CD8-positive, alpha-beta memory T cell (primary cell): ENCODE measurements around the gene HNRNPD. TPM values are rescaled to one million over a fixed set of nuclear protein-coding genes. Genes with fewer than 3 reads are reported as not detected.
"Not testable (repeated sequence)": the region's sequence is repeated elsewhere in the genome, so short reads cannot be mapped to it uniquely, and the experiment has no call there.

Source experiments
- CTCF ChIA-PET: fragments of 350-600 bp; sonication (Branson Sonifier 250); formaldehyde crosslinking; loops from one replicate; lab custom pipeline; 2021; ENCODE audit warnings: antibody characterized with exemption; lab: Charles Lee
- POLR2A ChIA-PET: fragments of 350-600 bp; sonication (Branson Sonifier 250); formaldehyde crosslinking; loops from one replicate; lab custom pipeline; 2021; ENCODE audit warnings: antibody characterized with exemption; lab: Charles Lee
- DNase-seq, 5 donors: peaks; one replicate each; pipeline versions ENCODE4 v3.0.0 to v3.0.0-alpha.2; 2020 to 2022; ENCODE audit warnings: mixed read lengths in 1 of 5
- H3K27ac ChIP-seq: one replicate; pipeline ENCODE4 v1.7.0; 2013; ENCODE audit warnings: low read depth, mild to moderate bottlenecking, low read length, moderate library complexity
- H3K27me3 ChIP-seq: 2 replicates; pipeline ENCODE4 v1.7.0; 2013; ENCODE audit warnings: low read length, mild to moderate bottlenecking; ENCODE audit not compliant: insufficient read depth, poor library complexity, severe bottlenecking
- H3K36me3 ChIP-seq: 2 replicates; pipeline ENCODE4 v1.7.0; 2013; ENCODE audit warnings: mild to moderate bottlenecking, low read length, moderate library complexity; ENCODE audit not compliant: insufficient read depth
- H3K4me1 ChIP-seq: 2 replicates; pipeline ENCODE4 v1.7.0; 2013; ENCODE audit warnings: mild to moderate bottlenecking, low read length, moderate library complexity; ENCODE audit not compliant: insufficient read depth
- H3K4me3 ChIP-seq: 2 replicates; pipeline ENCODE4 v1.7.0; 2013; ENCODE audit warnings: mild to moderate bottlenecking, low read length
- H3K9me3 ChIP-seq: 2 replicates; pipeline ENCODE4 v1.7.0; 2013; ENCODE audit warnings: mild to moderate bottlenecking, low read length
- H3K27ac Mint-ChIP-seq, 8 donors: one replicate each; pipeline ENCODE4 v1.8.0; 2020 to 2021; ENCODE audit warnings: mixed read lengths in 8 of 8, mild to moderate bottlenecking in 6 of 8, inconsistent platforms in 3 of 8, moderate library complexity in 3 of 8
- H3K27me3 Mint-ChIP-seq, 2 donors: one replicate each; pipeline ENCODE4 v1.8.0; 2020 to 2021; ENCODE audit warnings: mixed read lengths in 2 of 2, mild to moderate bottlenecking in 1 of 2, moderate library complexity in 1 of 2
- H3K36me3 Mint-ChIP-seq, 3 donors: one replicate each; pipeline ENCODE4 v1.8.0; 2020 to 2021; ENCODE audit warnings: mixed read lengths in 3 of 3, inconsistent platforms in 1 of 3, mild to moderate bottlenecking in 1 of 3
- H3K4me1 Mint-ChIP-seq, 3 donors: one replicate each; pipeline ENCODE4 v1.8.0; 2020 to 2021; ENCODE audit warnings: mixed read lengths in 3 of 3, inconsistent platforms in 1 of 3, mild to moderate bottlenecking in 1 of 3
- H3K4me3 Mint-ChIP-seq, 7 donors: one replicate each; pipeline ENCODE4 v1.8.0; 2020 to 2021; ENCODE audit warnings: mixed read lengths in 7 of 7, mild to moderate bottlenecking in 6 of 7, moderate library complexity in 4 of 7, inconsistent platforms in 2 of 7
- H3K9me3 Mint-ChIP-seq, 5 donors: one replicate each; pipeline ENCODE4 v1.8.0; 2020 to 2022; ENCODE audit warnings: mixed read lengths in 5 of 5, mild to moderate bottlenecking in 3 of 5, moderate library complexity in 2 of 5, inconsistent platforms in 1 of 5
- polyA plus RNA-seq: library from polyadenylated mRNA; unstranded; fragments of 300-500 nt; fragmentation: Illumina TruSeq; gene quantifications from one replicate; pipeline ENCODE4 v1.2.3, GENCODE V29; 2021
- total RNA-seq, 2 experiments: library from RNA; stranded (reverse); gene quantifications; one replicate each; pipeline ENCODE4 v1.2.3, GENCODE V29; 2021

HNRNPD gene
- total RNA-seq, result 100 to 1,000 TPM; 452 to 475 TPM
- polyA plus RNA-seq, result 271 TPM

GRCh38 chr4:82373816-82374625 is at the start of gene HNRNPD:
HNRNPD (minus strand) TSS chr4:82373991; CDS start chr4:82373678, 313 bp downstream.
- H3K9me3 ChIP-seq, result no peaks in the 10 kb centered on the region
- Mint-ChIP-seq H3K36me3 (peaks cover 0 to 49% (median 8%) of the 10 kb centered on the region in 3 donors), H3K4me1 (peaks cover 44 to 62% (median 59%) of the 10 kb centered on the region in 3 donors), H3K9me3 (no peaks in the 10 kb centered on the region), H3K27me3 (peaks cover 0 to 11% of the 10 kb centered on the region in 2 donors), H3K4me3 (peak within 1 kb of the TSS; percentile 94 to 99 (median 98)), H3K27ac (peak within 1 kb of the TSS; percentile 96 to 100 (median 99))
- H3K27ac ChIP-seq, result peak within 1 kb of the TSS; percentile 92
- CTCF ChIA-PET, result interaction anchor here (0.6 to 1.9 kb wide), 8 partner anchors 8 to 89 kb away, joined by 3 to 16 read pairs (median 4); partner anchors contain the start of gene HNRNPDL
- H3K4me3 ChIP-seq, result peak within 1 kb of the TSS; percentile 78
- peaks cover 46% of the 10 kb centered on the region for H3K4me1 ChIP-seq
- POLR2A ChIA-PET, result interaction anchor here (0.5 to 3.2 kb wide), 13 partner anchors 10 to 911 kb away, joined by 3 to 102 read pairs (median 4); partner anchors contain the start of genes COPS4, COQ2, ENOPH1 and HNRNPDL
- peak; percentile 82 to 96 (median 93) for DNase-seq
- H3K27me3 ChIP-seq, result no peaks in the 10 kb centered on the region
- peaks cover under 1% of the 10 kb centered on the region for H3K36me3 ChIP-seq

- H3K4me3 ChIP-seq, result no peak overlapping the region
- no peak overlapping the region for H3K27ac ChIP-seq
- Mint-ChIP-seq H3K4me3 (no peak overlapping the region), H3K36me3 (peaks cover 12 to 54% (median 30%) of the 10 kb centered on the region in 3 donors), H3K9me3 (no peaks in the 10 kb centered on the region), H3K27me3 (peaks cover 0 to 6% of the 10 kb centered on the region in 2 donors), H3K4me1 (peaks cover 35 to 53% (median 47%) of the 10 kb centered on the region in 3 donors), H3K27ac (peak overlapping the region in 3 of 8 donors; percentile 1 to 97 (median 8))
- ChIA-PET POLR2A (interaction anchor here (1.6 kb wide), 1 partner anchor 49 kb away, joined by 5 read pairs; the partner anchor contains the start of gene HNRNPD), CTCF (no interaction called here)
- no peaks in the 10 kb centered on the region for H3K9me3 ChIP-seq
- no peaks in the 10 kb centered on the region for H3K27me3 ChIP-seq
- DNase-seq, result no peak
- peaks cover 49% of the 10 kb centered on the region for H3K36me3 ChIP-seq
- H3K4me1 ChIP-seq, result peaks cover 24% of the 10 kb centered on the region
These were observed 48.8 kb upstream of the HNRNPD start for GRCh38 chr4:82422616-82423015.

GRCh38 chr4:82421796-82422560 is 48.2 kb upstream of the HNRNPD start:
- DNase-seq, result no peak
- ChIA-PET POLR2A (interaction anchor here (1.6 kb wide), 1 partner anchor 48 kb away, joined by 5 read pairs; the partner anchor contains the start of gene HNRNPD), CTCF (no interaction called here)
- Mint-ChIP-seq H3K9me3 (no peaks in the 10 kb centered on the region), H3K4me1 (peaks cover 28 to 46% (median 40%) of the 10 kb centered on the region in 3 donors), H3K4me3 (no peak overlapping the region), H3K36me3 (peaks cover 12 to 49% (median 26%) of the 10 kb centered on the region in 3 donors), H3K27me3 (peaks cover 2 to 10% of the 10 kb centered on the region in 2 donors), H3K27ac (peak overlapping the region in 4 of 8 donors; percentile 1 to 97 (median 26))
- Histone ChIP-seq H3K27ac (no peak overlapping the region), H3K36me3 (peaks cover 45% of the 10 kb centered on the region), H3K9me3 (no peaks in the 10 kb centered on the region), H3K4me1 (peaks cover 17% of the 10 kb centered on the region), H3K4me3 (no peak overlapping the region), H3K27me3 (no peaks in the 10 kb centered on the region)

GRCh38 chr4:82419451-82419850 is 45.7 kb upstream of the HNRNPD start:
- Histone ChIP-seq H3K27me3 (no peaks in the 10 kb centered on the region), H3K4me3 (no peak overlapping the region), H3K36me3 (peaks cover 21% of the 10 kb centered on the region), H3K4me1 (no peaks in the 10 kb centered on the region), H3K9me3 (no peaks in the 10 kb centered on the region), H3K27ac (no peak overlapping the region)
- ChIA-PET CTCF (interaction anchor here (1.0 to 2.0 kb wide), 3 partner anchors 10 to 281 kb away, joined by 3 to 9 read pairs (median 3); no protein-coding TSS in a partner anchor), POLR2A (interaction anchor here (0.9 to 2.1 kb wide), 3 partner anchors 10 to 45 kb away, joined by 3 to 7 read pairs (median 5); partner anchors contain the start of gene HNRNPD)
- no peak for DNase-seq
- peaks cover 0 to 2% (median 0%) of the 10 kb centered on the region in 5 donors for H3K9me3 Mint-ChIP-seq
- peaks cover 7 to 27% of the 10 kb centered on the region in 2 donors for H3K27me3 Mint-ChIP-seq
- no peak overlapping the region for H3K4me3 Mint-ChIP-seq
- H3K4me1 Mint-ChIP-seq, result peaks cover 16 to 33% (median 21%) of the 10 kb centered on the region in 3 donors
- H3K36me3 Mint-ChIP-seq, result peaks cover 6 to 23% (median 13%) of the 10 kb centered on the region in 3 donors
- H3K27ac Mint-ChIP-seq, result peak overlapping the region in 1 of 8 donors; percentile 54

GRCh38 chr4:82415922-82416365 is 42.2 kb upstream of the HNRNPD start:
- Mint-ChIP-seq H3K9me3 (peaks cover 0 to 2% (median 0%) of the 10 kb centered on the region in 5 donors), H3K36me3 (peaks cover 0 to 9% (median 0%) of the 10 kb centered on the region in 3 donors), H3K27me3 (peaks cover 10 to 33% of the 10 kb centered on the region in 2 donors), H3K4me1 (peaks cover 4 to 18% (median 10%) of the 10 kb centered on the region in 3 donors), H3K4me3 (peak overlapping the region in 4 of 7 donors; percentile 26 to 48 (median 38)), H3K27ac (peak overlapping the region in 1 of 8 donors; percentile 44)
- ChIA-PET CTCF (interaction anchor here (1.1 kb wide), 1 partner anchor 14 kb away, joined by 3 read pairs; no protein-coding TSS in a partner anchor), POLR2A (interaction anchor here (0.6 to 1.8 kb wide), 2 partner anchors 13 to 79 kb away, joined by 5 to 6 read pairs; no protein-coding TSS in a partner anchor)
- Histone ChIP-seq H3K27ac (no peak overlapping the region), H3K9me3 (no peaks in the 10 kb centered on the region), H3K36me3 (no peaks in the 10 kb centered on the region), H3K4me3 (no peak overlapping the region), H3K4me1 (no peaks in the 10 kb centered on the region), H3K27me3 (no peaks in the 10 kb centered on the region)
- DNase-seq, result no peak

GRCh38 chr4:82415061-82415460 is 41.3 kb upstream of the HNRNPD start:
- peaks cover 4 to 13% (median 6%) of the 10 kb centered on the region in 3 donors for H3K4me1 Mint-ChIP-seq
- not testable (repeated sequence) for H3K4me1 ChIP-seq, H3K36me3 ChIP-seq, H3K9me3 ChIP-seq, H3K4me3 Mint-ChIP-seq, H3K4me3 ChIP-seq, H3K27ac ChIP-seq, H3K9me3 Mint-ChIP-seq, H3K27me3 ChIP-seq, H3K36me3 Mint-ChIP-seq, DNase-seq, H3K27ac Mint-ChIP-seq
- ChIA-PET CTCF (interaction anchor here (1.1 kb wide), 1 partner anchor 14 kb away, joined by 3 read pairs; no protein-coding TSS in a partner anchor), POLR2A (interaction anchor here (0.6 to 1.8 kb wide), 2 partner anchors 14 to 40 kb away, joined by 4 to 6 read pairs; no protein-coding TSS in a partner anchor)
- peaks cover 10 to 33% of the 10 kb centered on the region in 2 donors for H3K27me3 Mint-ChIP-seq

- H3K4me1 ChIP-seq, result no peaks in the 10 kb centered on the region
- no peak overlapping the region for H3K4me3 Mint-ChIP-seq
- H3K27me3 ChIP-seq, result peaks cover 4% of the 10 kb centered on the region
- H3K36me3 ChIP-seq, result no peaks in the 10 kb centered on the region
- H3K27ac Mint-ChIP-seq, result no peak overlapping the region
- peaks cover 2 to 28% of the 10 kb centered on the region in 2 donors for H3K27me3 Mint-ChIP-seq
- no peak for DNase-seq
- H3K9me3 Mint-ChIP-seq, result no peaks in the 10 kb centered on the region
- H3K4me1 Mint-ChIP-seq, result peaks cover 0 to 3% (median 0%) of the 10 kb centered on the region in 3 donors
- peaks cover 0 to 1% (median 0%) of the 10 kb centered on the region in 3 donors for H3K36me3 Mint-ChIP-seq
- no peaks in the 10 kb centered on the region for H3K9me3 ChIP-seq
- ChIA-PET POLR2A (no interaction called here), CTCF (no interaction called here)
- H3K27ac ChIP-seq, result no peak overlapping the region
- H3K4me3 ChIP-seq, result no peak overlapping the region
These were observed 29.9 kb upstream of the HNRNPD start for GRCh38 chr4:82403725-82404124.
